GM12872 (cell line): ENCODE measurements around the gene PLTP.

ENCODE experiments used
- TF ChIP-seq, protein P1 (sequence below): IDR thresholded peaks from 3 replicates; pipeline ENCODE4 v1.5.1; 2011; ENCODE audit warnings: low read depth, mild to moderate bottlenecking, low read length, moderate library complexity; ENCODE audit not compliant: insufficient read depth

PLTP gene

DNA sequence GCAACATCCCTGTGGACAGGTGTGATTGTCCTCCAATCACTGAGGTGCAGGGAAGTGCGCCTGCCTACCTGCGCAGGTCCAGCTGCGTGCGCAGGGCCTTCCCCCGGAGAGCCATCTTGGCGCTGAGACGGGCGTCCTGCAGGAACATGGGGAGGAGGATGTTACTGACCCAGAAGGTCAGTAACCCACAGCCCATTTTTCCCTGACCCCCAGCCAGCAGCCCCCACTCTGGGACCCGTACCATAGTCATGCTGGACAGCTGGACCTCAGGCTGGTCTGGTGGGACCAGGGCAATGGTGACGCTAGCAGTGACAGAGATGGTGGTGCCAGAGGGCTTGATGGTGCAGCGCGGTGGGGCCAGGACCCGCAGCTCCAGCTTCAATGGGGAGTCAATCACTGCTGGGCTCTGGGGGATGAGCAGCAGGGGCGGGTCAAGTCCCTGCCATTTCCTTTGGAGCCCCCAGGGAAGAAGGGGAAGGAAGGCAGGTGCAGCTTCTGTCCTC is 9.7 kb downstream of the PLTP start:
- TF ChIP-seq, protein P1, sequence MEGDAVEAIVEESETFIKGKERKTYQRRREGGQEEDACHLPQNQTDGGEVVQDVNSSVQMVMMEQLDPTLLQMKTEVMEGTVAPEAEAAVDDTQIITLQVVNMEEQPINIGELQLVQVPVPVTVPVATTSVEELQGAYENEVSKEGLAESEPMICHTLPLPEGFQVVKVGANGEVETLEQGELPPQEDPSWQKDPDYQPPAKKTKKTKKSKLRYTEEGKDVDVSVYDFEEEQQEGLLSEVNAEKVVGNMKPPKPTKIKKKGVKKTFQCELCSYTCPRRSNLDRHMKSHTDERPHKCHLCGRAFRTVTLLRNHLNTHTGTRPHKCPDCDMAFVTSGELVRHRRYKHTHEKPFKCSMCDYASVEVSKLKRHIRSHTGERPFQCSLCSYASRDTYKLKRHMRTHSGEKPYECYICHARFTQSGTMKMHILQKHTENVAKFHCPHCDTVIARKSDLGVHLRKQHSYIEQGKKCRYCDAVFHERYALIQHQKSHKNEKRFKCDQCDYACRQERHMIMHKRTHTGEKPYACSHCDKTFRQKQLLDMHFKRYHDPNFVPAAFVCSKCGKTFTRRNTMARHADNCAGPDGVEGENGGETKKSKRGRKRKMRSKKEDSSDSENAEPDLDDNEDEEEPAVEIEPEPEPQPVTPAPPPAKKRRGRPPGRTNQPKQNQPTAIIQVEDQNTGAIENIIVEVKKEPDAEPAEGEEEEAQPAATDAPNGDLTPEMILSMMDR: no peak

DNA sequence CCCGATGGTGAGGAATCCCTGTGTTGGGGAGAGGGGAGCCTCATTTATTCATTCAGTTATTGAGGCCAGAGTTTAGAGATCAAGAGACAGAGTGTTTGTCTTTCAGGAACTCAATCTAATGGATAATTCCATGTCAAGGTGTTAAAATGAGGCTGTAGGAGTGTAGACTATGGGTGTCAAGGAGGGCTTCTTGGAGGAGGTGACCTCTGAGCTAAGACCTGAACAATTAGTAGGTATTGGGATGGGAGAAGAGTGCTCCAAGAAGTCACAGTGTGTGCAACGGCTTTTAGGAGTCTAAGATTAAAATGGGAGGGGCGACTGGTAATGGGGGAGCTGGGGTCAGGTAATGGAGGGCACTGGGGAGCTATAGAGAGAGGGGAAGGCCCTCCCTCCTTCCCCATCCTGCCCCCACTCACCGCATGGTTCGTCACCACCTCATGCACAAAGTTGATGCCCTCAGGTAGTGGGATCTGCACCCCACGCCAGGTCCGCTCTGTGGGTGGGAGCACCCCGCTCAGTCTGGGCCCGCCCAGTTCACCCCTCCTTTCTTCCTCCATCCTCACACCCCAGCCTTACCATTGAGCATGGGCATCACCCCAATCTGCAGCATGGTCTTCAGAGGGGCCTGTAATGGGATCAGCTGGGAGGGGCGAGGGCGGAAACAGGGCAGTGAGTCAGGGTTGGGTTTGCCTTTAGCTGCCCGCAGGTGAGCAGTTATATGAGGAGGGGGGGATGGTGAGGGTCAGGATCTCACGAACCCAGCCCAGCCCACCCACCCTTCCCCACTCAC is 12.7 kb downstream of the PLTP start:
- TF ChIP-seq, protein P1: no peak

DNA sequence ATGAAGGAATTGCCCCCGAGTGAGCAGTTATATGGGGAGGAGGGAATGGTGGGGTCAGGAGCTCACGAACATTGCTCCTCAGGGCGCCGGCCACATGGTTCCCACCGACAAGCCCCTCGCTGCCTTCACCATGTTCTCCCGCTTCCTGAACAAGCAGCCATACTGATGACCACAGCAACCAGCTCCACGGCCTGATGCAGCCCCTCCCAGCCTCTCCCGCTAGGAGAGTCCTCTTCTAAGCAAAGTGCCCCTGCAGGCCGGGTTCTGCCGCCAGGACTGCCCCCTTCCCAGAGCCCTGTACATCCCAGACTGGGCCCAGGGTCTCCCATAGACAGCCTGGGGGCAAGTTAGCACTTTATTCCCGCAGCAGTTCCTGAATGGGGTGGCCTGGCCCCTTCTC is 13.7 kb downstream of the PLTP start:
- TF ChIP-seq, protein P1: no peak

DNA sequence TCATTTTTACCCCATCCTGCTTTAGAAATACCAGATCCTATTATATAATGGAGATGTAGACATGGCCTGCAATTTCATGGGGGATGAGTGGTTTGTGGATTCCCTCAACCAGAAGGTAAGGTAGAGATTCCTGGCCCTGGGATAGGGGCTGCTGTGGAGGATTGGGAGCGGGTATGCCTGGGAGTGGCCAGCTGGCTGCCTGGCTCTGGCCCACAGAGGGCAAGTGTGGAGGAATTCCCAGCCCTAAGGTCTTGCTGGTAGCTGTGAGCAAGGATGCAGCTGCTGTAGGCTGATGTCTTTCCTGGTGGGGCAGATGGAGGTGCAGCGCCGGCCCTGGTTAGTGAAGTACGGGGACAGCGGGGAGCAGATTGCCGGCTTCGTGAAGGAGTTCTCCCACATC is 14.3 kb downstream of the PLTP start:
- TF ChIP-seq, protein P1: no peak

DNA sequence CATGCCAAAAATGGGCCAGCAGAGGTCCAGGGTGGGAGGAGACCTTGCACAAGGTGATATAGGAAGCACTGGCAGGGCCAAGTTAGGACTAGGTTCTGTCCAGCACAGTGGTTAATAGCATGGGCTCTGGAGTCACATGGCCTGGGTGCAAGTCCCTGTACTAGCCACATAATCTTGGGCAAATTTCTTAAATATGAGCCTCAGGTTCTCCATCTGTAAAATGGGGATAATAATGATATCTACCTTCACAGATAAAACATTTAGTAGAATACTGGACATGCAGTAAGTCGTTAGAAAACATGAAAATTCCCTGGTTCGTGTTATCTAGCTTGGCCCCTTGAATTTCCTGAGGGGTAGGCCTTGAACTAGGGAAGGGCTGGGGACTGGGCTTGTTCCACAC is 14.7 kb downstream of the PLTP start:
- TF ChIP-seq, protein P1: no peak

DNA sequence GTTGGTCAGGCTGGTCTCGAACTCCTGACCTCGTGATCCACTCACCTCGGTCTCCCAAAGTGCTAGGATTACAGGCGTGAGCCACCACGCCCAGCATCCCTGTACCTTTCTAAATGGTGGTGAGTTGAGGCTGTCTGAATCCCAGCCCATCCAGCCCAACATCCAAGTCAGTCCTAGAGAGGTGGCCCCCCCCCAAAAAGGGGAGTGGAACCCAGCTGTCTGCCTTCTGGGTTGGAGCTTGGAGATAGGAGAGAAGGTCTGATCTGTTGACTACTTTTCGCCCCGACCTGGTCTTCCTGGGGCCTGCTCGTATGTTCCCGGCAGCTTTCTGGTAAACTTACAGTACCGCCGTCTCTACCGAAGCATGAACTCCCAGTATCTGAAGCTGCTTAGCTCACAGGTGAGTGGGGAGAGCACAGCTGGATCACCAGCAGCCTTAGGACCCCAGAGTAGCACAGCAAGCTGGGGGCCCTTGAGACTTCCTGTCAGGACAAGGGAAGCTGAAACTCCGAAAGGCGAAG is 15.3 kb downstream of the PLTP start:
- TF ChIP-seq, protein P1: no peak

DNA sequence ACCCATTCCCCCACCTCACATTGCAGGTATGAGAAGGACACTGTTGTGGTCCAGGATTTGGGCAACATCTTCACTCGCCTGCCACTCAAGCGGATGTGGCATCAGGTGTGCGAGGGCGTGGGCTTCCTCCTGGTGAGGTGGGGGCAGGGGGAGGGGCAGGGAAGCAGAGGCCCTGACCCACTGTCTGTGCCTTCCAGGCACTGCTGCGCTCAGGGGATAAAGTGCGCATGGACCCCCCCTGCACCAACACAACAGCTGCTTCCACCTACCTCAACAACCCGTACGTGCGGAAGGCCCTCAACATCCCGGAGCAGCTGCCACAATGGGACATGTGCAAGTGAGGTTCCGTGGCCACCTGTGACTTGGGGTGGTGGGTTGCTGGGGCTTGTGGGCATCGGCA is 17.2 kb downstream of the PLTP start:
- TF ChIP-seq, protein P1: no peak
